Stimulated activated naive CD4-positive, alpha-beta T cell treated with Interleukin-2 at 50 U/mL for 16 hours (primary cell): ENCODE measurements around the gene CEP112.
A peak's percentile ranks its signal among the peaks of the same experiment; 100 is the strongest.
"Not testable (repeated sequence)": the region's sequence is repeated elsewhere in the genome, so short reads cannot be mapped to it uniquely, and the experiment has no call there.

Source experiments
- DNase-seq: peaks from one replicate; lab custom pipeline; 2025; lab: John Stamatoyannopoulos, UW

CEP112 gene

DNA sequence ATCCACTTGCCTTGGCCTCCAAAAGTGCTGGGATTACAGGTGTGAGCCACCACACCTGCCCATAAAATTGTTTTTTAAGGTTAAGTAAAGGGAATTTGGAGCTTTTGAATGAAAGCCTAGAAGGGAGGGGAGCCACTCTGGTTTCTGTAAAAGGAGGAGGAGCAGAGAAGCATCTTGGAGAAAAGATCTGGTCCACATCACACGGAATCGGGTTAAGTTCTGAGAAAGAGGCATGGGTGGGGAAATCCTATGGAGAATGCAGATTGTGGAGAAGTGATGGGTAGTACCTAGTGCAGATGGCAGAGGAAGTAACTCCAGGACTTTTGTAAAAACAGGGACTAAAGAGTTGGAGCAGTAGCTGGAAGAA is 18.3 kb upstream of the CEP112 start:
- DNase-seq: no peak

DNA sequence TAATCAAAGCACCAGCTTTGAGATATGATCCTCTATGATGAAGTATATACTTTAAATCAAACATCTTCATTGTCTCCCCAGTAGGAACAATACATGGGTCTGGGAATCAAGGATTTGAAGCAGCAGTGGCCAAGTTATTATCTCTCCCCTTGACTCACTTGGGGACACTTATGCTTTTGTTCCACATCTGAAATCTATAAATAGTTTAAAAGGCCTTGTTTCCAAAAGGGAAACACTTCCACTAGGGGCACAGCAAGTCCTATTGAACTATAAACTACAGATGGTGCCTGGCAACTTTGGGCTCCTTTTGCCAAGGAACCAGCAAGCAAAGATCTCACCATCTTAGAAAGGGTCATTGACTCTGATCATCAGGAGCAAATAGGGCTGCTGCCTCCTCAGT is 16.0 kb upstream of the CEP112 start:
- no peak for DNase-seq

DNA sequence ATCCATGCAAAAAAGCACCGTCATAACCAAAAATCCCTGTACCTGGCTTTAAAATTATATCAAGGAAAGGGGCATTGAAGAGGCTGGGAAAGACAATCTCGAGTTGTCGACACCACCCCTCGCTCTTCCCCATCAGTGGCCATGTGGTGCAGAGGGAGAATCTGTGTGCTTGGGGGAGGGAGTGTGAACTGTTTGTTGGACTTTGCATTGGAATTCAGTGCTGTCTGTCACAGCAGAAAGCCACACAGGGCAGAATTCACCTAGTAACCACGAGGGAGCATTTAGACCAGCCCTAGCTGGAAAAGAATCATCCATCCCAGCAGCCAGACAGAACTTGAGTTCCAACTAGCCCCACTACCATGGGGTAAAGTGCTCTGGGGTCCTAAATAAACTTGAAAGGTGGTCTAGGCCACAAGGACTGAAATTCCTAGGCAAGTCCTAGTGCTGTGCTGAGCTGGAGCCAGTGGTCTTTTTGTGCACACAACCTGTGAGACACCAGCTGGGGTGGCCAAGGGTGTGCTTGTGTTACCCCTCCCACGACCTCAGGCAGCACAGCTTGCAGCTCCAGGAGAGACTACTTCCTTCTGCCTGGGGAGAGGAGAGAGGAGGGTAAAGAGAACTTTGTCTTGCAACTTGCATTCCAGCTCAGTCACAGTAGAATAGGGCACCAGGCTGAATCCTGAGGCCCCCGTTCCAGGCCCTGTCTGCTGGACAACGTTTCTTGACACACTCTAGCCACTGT is 11.5 kb upstream of the CEP112 start:
- DNase-seq: no peak

DNA sequence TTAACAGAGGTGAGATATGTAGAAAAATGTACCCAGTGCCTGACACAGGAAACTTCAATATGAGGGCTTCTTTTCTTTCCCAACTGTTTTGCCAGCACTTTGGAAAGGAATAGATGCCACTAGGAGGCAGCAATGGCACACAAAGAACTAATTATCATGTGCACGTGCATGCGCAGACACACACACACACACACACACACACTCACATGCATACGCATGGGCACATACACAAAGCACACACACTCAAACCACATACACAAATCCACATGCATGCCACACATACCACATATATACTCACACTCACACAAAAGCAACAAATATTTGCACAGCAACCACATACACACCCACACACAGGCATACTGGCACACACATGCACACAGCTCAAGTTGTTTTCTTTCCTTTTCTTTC is 8.8 kb upstream of the CEP112 start:
- DNase-seq: peak; percentile 25

DNA sequence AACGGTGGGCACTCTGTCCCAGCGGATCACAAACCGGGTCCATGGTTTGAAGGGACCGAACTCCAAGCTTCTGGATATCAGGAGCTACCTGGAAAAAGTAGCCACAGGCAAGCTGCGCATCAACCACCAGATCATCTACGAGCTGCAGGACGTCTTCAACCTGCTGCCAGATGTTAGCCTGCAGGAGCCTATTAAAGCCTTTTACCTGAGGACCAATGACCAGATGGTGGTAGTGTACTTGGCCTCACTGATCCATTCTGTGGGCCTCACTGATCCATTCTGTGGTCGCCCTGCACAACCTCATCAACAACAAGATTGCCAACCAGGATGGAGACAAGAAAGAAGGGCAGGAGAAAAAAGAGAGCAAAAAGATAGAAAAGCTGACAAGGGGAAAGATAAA is 6.3 kb upstream of the CEP112 start:
- DNase-seq: no peak

DNA sequence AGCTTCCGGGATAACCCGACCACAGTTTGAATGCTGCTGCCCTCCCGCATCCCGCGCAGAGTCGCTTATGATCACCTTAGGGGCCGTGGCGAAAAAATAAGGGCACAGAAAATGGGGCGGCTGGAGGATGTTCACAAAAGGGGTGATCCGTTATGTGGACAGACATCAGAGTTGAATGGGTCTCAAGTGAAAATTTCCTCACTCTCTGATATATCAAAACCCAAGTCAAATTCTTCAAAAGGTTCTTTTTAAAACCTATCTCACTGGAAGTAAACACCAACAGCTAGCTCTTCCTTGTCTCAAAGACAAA is 400 bp upstream of the CEP112 start:
- DNase-seq: no peak

DNA sequence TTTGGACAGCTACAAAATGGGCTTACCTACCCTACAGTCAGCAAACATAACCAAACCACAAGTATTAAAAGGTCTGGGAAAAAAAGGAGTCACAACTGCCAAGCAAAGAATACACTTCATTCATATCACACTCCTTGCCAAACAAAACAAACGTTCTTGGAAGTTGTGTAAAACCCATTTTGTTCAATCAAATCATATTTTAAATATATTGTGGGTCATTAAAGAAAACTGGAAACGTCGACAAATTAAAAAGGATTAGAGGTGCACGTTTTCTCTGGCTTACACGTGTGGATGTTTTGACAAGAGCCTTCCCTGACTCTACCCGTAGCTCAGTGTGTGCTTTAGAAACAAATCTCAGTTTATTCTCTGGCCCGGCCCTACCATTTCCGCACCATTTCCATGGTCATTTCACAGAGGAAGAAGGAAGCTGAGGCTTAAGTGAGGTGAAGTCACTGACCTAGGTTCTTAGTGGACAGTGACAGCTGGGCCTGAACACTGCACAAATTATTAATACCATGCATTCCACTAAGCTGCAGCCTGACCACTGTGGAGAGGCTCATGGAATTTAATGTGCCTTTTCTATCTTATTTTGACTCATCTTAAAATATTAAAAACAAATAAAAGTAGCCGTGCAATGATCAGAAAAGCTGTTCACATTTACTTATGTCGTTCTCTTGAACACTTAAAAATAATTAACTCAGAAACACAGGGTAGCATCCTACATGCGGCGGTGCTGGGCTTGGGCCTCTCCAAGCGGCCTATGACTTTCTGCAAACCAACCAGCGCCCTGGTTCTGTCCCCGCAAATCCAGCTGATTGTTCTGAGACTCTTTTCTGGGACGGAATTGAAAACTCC is 968 bp downstream of the CEP112 start:
- no peak for DNase-seq

DNA sequence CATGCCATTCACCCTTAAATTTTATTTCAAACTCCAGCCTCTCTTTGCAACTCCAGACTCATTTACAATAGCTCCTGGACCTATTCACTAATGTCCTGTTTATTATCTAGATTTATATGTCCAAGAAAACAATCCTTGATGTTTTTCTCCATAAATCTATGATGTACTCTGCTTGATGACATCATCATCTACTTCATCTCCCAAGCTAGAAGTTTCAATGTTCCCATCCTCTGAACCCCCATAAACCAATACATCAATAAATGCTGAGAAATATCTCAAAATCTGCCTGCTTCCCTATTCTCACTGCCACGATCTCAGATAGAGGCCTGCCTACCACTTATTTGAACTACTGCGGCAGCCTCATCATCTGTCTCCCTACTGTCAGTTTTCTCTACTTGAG is 4.2 kb downstream of the CEP112 start:
- no peak for DNase-seq

DNA sequence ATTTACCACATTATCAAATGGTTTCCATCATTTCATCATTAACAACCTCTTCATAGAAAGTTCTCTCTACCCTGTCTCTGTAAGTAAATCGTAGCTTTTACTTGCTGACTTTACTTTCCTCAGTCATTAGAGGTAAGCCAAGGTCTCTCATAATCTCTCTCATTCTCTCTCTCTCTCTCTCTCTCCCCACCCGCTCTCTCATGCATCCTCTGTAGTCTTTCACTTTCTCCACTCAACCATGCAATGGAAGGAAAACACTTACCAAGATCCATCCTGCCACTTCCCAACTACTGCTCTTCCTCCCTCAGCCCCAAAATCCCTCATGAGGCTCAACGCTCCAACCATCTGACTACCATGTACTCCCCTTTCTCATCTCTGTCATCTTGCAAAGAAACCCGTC is 6.1 kb downstream of the CEP112 start:
- DNase-seq: no peak

DNA sequence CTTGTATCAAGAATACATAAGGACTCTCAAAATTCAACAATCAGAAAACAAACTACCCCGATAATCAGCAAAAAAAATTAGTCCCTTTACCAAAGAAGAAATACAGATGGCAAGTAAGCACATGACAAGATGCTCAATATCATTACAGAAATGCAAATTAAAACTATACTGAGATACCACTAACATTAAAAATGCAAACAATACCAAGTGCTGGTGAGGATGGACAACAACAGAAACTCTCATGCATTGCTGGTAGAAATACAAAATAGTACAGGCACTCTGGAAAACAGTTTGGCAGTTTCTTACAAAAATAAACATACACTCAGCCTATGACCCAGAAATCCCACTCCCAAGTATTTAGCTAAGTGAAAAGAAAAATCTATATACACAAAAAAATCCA is 7.5 kb downstream of the CEP112 start:
- DNase-seq: no peak

DNA sequence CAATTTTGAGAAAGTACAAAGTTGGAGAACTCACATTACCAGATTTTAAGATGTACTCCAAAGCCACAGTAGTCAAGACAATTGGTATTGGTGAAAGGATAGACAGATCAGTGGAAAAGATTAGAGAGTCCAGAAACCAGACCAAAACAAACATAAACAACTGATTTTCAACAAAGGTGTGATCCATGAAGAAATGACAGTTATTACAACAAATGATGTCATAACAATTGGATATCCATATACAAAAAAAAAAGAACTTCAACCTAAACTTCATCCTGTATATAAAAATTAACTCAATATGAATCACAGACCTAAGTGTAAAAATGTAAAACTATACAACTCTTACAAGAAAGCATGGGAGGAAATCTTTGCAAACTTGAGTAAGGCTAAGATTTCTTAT is 8.4 kb downstream of the CEP112 start:
- no peak for DNase-seq

DNA sequence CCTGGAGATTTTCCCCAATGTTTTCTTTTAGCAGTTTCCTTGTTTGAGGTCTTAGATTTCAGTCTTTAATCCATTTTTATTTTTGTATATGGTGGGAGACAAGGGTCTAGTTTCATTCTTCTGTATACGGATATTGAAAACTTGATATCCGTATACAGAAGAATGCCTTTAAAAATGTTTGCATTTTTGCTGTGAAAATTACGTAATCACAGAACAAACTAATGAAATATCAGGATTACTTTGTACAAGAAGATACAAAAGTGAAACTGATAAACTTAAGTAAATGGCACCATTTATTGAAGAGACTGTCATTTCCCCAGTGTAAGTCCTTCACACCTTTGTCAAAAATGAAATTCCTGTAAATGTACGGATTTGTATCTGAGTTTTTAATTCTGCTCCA is 13.3 kb downstream of the CEP112 start:
- DNase-seq: no peak

DNA sequence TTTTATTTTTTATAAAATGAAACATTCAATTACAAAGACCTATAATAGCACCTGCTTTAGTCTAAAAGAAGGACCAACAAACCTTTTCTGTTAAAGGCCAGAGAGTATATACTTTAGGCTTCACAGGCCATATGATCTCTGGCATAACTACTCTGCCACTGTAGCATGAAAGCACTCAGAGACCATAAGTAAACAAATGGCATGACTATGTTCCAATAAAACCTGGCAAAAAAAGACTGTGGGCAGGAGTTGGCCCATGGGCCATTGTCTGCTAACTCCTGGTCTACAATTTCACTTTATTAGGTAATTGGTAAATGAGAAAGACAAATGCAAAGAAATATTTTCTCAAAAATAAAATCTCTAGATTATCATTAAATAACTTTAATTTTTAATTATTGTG is 14.9 kb downstream of the CEP112 start:
- no peak for DNase-seq

DNA sequence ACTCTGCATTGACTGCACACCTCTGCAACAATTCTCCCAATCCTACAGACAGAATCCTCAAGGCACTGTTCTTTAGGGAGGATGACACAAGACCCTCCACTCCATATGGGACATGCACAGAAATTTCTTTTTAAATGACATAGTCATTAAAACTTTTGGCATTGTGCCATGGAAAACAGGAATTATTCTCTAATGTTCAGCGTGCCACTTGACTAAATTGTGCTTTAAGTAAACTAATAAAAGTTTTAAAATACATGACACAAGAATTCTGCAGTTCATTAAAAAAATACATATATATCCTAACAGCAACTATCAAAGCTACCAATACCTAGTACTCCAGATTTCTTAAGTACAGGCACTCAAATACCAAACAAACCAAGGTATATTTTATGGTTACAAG is 16.0 kb downstream of the CEP112 start:
- no peak for DNase-seq

DNA sequence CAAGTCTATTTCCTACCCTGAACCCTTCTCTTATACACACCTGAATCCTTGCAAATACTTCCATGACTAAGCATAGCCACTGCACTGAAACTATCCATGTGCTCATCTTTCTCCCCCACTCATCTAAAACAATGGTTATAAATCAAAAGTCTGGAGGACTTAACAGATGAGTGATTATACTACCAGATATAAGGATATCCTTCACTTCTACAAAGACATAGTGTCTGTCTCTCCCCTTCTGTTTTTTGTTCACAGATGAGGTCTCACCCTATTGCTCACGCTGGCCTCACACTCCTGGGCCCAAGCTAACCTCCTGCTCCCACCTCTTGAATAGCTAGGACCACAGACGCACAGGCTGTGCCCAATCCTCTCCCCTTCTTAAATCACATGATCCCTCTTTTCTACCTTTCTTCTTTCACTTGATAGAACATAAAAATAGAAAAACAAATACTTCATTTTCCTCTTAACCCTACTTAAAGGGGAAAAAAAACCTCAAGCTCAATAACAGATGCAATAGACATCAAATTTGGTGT is 19.2 kb downstream of the CEP112 start:
- no peak for DNase-seq

DNA sequence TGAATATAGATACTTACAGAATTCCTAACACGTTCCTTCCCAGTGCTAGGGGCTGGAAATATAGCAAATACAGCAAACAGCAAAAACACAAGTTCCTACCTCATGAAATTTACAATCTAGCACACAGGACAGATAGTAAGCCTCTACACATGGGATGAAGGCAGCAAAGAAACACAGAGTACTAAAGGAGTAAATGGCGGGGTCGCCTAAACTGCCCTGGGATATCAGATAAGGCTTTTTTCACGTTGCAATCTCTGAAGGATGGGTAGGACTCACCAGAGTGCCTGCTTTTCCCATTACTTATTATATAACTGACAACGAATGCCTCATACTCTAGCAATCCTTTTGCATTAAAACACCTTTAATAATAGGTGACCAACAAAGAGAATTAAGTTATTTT is 19.8 kb downstream of the CEP112 start:
- no peak for DNase-seq

DNA sequence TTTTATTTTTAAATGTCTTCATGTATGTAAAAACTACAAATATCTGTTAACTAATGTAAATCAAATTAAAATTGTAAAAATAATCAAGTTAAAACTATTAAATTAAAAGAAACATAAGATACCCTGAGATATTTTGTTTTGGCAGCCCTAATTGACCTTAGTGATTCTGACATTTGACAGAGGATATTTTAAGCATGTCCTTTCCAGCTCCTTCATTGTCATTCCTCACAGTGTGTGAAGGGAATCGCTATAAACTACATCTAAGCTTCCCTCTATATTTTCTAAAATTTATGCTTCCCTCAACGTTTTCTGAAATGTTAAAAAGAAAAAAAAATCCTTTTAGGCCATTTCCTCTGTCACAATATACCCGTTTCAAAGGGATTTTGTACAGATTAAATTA is 20.2 kb downstream of the CEP112 start:
- DNase-seq: no peak

DNA sequence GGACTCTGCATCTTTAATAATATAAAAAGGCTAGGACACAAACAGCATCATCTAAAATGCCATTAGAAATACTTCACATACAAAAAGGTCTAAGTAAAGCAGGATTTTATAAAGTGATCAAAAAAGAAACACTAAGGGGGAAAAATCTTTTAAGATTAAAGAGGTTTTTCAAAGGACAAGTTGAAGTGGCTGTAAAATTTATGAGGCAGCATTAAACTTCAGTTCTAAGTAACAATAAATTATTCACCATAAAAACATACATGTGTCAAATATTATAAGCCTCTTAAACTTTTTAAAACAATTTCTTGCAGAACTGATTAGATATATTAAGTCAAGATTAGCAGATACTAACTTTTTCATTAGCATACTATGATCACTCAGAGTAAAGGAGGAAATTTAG is 20.8 kb downstream of the CEP112 start:
- DNase-seq: no peak

DNA sequence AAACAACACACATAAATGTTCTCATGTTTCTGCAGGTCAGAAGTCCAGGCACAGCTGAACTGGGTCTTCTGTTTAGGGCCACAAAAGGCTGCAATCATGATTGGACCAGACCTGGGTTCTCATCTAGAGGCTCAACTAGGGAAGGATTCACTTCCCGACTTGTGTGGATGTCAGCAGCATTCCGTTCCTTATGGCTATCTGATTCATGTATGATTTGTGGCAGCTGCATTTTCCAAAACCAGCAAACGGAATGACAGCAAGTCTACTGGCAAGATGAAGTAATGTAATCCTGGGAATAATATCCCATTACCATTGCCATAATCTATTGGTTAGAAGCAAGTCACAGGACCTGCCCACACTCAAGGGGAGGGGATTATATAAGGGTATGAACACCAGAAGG is 22.1 kb downstream of the CEP112 start:
- DNase-seq: no peak

DNA sequence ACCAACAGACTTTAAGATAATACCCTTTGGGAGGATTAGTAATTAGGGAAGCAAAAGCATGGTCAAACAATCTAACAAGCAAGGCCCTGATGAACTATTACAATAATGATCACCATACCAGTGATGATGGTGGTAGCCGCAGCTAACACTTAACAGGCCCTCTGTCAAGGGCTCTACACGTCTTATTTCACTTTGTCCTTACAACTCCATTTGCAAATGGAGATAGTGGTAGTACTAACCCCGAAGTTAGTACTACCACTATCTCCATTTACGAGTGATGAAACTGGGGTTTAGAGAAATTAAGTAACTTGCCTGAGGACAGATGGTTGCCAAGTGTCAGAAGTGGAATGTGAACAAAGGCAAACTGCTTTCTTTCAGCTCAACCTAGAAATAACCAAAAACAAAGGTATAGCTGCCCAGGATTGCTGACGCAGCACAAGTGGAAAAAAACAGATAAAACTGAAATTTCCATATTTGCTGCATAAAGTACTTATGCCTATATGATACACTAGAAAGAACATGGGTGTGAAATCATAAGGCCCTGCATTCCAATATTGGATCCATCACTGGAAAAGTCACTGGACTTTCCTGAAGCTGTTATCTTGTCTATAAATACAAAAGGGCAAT is 24.6 kb downstream of the CEP112 start:
- DNase-seq: no peak

DNA sequence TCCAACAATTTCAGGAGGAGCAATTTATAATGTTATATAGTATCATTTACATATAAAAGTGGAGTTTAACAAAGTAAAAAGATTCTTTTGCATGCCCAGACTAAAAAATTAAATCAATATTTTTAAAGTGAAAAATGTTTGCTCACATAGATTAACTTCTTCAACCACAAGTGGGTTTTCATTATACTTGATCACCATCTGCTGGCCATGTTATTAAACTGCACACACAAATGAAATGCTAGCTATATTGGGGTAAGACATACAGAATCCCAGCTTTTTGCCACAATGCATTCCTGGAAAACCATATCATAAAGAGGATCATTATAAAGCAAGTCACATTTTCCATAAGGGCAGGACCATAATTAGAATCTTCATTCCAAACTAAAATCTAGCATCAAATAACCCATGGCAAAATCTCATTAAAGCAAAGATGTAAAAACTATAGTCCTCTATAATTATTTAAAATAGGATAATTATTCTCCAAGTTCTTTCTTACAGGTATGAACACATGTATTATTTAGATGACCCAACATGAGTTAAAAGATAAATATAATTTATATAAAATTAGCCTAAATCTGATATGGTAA is 26.3 kb downstream of the CEP112 start:
- no peak for DNase-seq

DNA sequence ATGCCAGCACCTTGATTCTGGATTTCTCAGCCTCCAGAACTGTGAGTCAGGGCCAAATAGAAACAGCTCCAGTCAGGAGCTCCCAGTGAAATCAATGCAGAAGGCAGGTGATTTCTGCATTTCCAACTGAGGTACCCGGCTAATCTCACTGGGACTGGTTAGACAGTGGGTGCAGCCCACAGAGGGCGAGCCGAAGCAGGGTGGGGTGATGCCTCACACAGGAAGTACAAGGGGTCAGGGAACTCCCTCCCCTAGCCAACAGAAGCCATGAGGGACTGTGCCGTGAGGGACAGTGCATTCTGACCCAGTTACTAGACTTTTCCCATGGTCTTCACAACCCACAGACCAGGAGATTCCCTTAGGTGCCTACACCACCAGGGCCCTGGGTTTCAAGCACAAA is 36.9 kb downstream of the CEP112 start:
- DNase-seq: not testable (repeated sequence)

DNA sequence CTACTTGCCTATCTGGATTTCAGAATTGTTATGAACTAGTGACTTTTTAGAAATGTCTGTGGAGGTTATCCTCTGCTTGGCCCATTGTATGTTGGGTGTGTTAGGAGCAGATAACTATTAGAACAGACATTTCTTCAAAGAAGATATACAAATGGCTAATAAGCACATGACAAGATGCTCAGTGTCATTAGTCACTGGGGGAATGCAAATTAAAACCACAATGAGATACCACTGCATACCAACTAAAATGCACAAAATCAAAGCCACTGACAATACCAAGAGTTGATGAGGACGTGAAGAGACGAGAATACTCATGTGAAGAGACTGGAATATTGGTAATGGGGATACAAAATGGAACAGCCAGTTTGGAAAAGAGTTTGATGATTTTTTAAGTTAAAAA is 39.2 kb downstream of the CEP112 start:
- DNase-seq: no peak
